GM18870 (cell line): Measurements from ENCODE around the gene NSDHL.
A peak's percentile ranks its signal among the peaks of the same experiment; 100 is the strongest.

Experiments
- ATAC-seq: cut with Tn5 transposase; IDR thresholded peaks from one replicate; pipeline ENCODE4 v1.9.1; 2021; ENCODE audit warnings: moderate library complexity; ENCODE audit not compliant: unreplicated experiment

Gene NSDHL

GRCh38 chrX:152892999-152893891, 62.4 kb downstream of the NSDHL start:
- ATAC-seq = no peak

- ATAC-seq = no peak
These were observed 63.2 kb downstream of the NSDHL start for GRCh38 chrX:152893980-152894610.

GRCh38 chrX:152895121-152895520, 64.3 kb downstream of the NSDHL start:
- ATAC-seq = no peak

DNA sequence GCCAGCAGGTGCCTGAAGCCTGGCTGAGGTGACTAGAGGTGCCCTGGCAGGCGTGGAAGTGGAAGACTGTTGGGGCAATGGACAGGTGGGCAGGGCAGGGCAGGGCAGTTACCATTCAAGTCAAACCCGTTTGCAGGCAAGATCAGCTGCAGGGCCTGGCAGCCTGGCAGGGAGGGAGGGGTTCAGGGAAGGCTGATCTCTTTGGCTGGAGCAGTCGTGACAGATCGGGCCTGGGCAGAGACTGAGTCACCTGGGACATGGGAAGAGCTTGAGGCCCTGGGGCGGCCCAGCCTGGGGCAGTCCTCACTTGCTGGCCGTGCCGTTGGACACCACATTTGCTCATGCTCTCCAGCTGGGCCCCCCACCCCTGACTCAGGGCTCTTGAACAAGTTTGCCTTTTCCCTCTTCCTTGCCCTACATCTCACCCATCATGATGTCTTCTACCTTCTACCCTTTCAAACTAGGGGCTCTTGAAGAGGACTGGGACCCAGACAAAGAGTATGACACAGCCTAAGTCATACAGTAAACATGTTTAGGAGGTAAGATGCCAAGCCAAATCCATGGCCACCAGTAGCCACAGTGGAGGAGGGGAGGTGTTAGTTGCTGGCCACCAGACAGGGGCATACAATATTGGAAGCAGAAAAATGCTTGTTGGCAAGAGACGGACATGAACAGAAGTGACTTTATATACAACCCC, 65.0 kb downstream of the NSDHL start:
- no peak for ATAC-seq

DNA sequence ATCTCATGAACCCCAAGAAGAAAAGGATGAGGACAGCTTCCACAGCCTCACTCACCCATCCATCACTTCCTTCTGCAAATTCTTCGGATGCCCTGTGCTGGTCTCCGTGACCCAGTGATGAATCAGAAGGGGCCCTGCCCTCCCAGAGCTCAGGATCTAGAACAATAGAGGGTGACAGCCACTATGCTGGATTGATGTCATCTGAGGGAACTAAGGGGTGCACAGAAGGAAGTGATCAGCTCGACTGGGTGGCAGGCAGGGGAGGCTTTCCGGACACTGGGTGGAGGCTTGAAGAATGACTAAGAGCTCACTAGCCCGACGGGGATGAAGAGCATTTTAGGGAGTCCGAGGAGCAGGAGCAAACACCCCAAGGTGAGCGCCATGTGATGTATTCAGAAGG, 65.6 kb downstream of the NSDHL start:
- no peak for ATAC-seq

DNA sequence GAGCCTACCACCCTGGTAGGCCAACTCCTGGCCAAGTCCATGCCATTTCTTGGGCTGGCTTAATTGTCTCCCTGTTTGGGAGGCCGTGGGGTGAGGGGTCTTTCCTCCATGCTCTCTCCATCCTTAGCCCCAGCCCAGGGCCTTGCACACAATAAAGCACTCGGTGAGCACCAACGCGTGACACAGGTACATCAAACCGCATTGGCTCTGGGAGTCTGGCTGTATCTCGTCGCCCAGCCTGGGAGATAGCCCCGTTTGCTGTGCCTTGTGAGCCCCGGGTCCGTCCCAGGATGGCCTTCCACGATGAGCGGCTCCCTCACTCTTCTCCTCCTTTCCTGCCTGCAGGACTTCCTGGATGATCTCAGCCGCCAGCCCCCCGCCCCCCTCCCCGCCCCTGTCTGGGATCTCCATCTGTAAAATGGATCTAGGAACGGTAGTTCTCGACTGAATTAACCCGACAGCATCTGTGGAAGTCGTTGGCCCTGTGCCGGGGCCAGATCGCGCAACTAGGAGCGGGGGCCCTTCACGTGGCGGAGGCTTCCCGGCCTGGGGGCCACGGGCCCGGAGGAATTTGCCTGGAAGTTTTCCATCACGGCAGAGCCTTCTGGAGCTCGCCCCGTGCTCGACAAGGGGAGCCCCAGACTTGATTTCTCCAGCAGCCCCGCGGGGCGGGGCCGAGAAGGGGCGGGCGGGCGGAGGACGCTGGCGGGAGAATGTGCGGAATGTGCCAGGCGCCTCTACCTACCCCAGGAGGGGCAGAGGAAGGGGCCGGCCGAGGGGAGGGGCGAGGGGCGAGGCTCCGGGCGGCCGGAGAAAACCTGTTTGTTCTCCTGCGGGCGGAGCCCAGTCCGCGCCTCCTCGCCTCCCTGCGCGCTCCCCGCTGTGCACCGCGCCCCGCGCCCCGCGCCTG, 66.6 kb downstream of the NSDHL start, which contains the start of gene ZNF185:
Gene ZNF185, plus strand, starts transcription at position 846 of the 910 bp plus-strand sequence. CDS start 16,423 bp downstream, outside the sequence.
- ATAC-seq = no peak

DNA sequence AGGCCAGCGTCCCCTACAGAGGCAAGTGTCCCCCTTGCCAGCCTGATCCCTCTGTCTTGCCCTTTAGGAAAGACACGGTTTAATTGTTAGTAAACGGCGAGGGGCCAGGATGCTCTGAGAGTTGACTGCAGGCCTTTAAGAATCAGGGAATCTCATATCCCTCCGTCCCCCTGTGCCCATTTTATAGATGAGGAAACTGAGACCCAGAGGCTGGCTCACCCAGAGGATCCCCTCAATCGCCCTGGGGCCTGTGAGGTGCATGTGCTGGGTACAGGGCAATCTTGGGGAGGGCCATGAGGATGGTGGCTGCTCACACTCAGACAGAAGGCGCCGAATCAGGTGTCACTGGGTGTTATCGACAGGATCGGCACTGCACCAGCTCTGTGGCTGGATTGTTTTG, 67.6 kb downstream of the NSDHL start:
- ATAC-seq = no peak

GRCh38 chrX:152899111-152899873, 68.4 kb downstream of the NSDHL start:
- ATAC-seq = no peak

GRCh38 chrX:152899874-152900719, 69.2 kb downstream of the NSDHL start:
- ATAC-seq = no peak

- no peak for ATAC-seq
These were observed 70.1 kb downstream of the NSDHL start for GRCh38 chrX:152900937-152901445.

- no peak for ATAC-seq
These were observed 71.1 kb downstream of the NSDHL start for GRCh38 chrX:152901816-152902501.

DNA sequence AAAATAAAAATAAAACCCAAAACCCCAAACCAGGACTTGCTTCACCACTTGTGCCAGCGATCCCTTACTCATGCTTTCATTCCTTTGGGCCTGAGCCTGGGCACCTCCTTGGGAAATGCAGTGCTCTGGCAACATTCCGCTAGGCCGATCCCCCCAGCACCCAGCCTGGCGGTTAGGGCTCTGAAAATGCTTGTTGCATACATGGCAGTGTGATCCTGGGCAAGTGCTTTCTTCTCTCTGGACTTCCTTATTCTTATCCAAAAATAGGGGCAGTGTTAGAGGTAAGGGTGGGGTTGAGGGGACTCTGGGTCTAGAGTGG, 71.6 kb downstream of the NSDHL start:
- no peak for ATAC-seq

- ATAC-seq = no peak
These were observed 72.7 kb downstream of the NSDHL start for GRCh38 chrX:152903589-152903988.

GRCh38 chrX:152904151-152905080, 73.6 kb downstream of the NSDHL start:
- peak; percentile 50 for ATAC-seq

DNA sequence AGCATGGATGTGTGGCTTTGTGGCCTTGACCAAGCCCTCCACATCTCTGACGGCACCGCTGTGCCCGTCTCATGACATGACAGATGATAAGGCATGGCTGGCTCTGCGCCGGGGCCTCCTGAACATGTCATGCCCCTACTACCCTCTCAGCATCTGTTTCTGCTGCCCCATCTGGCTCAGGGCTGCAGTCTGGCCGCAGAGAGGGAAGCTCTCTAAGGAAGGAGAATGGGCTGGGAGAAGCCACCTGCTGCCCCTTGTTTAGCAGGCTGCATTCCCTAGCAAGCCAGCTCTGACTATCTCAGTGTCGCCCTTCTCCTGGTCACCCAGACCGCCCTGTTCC, 74.2 kb downstream of the NSDHL start:
- ATAC-seq = no peak

DNA sequence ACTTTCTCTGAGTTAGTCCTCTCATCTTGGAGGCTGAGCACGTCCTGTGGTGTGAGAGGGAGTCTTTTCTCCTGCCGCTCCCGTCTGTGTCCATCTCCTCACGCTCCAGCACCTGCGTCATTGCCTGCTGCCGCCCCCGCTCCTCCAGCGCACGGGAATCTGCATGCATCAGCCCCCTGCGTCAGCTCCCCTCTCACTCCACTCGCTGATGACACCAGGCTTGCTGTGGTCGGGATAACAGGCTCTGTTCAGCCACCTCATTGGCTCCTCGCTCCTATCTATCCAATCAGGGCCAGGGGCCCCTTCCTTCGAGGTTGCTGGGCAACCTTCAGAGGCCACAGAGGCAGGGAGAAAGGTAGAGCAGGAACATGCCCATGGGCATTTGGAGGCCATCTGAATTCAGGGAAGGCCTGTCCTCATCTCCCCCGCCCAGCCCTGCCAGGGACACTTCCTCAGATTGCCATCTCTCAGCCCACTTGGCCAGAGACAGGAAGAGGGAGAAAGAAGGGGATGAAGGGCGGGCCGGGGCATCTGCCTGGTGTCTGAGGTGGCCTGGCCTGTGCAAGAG, 76.3 kb downstream of the NSDHL start:
- no peak for ATAC-seq

DNA sequence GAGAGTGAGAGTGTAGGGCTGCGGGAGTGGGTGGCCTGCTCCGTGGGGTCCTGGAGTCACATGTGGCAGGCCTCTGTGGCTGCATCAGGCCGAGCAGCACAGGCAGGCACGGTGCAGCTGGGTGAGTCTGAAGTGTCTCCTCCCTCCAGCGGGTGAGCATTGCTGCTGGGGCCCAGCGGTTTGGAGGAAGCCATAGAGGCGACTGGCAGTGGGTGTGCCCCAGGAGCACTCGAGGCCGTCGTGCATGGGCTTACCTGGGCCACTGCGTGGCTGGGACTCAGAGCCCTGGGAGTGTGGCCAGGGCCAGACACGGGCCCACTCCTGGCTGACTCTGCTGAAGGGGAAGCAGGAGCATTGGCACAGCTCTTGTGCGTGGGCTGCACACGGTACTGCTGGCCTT, 77.6 kb downstream of the NSDHL start:
- ATAC-seq = no peak
